ENCODE data around the gene ABCA10.

Gene ABCA10

DNA sequence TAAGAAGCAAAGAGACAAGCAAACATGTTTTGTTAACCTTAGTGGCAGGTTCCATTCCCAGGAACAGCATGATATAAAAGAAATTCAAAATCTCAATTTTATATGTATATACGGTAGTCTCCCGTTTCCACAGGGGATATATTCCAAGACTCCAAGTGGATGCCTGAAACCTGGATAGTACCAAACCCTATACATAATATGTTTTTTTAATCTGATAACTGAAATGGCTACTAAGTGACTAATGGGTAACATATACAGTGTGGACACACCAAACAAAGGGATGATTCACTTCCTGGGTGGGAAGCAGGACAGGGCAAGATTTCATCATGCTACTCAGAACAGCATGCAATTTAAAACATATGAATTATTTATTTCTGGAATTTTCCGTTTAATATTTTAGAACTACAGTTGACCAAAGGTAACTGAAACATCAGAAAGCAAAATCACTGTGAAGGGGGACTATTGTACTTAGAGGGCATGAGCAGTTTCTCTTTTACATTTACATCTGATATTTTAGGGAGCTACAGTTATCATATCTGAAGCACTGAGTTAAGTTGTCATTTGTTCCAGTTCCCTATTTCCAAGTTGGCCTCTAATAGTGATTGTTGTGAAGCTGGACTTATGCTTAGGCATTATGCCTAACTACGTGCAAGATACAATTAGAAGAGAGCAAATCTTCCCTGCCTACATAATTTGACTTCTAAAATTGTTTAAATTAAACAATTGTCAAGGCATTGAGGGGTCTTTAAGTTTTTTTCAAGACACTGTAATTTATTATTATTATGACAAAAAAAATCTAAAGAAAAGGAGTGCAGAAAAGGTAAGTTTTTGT is 52.8 kb downstream of the ABCA10 start:
- Histone ChIP-seq H3K27ac (ENCODE audit: extremely low read depth, low read depth, low read length) (no peak overlapping the region), H3K4me3 (ENCODE audit: low read depth, low read length) (no peak overlapping the region), H3K36me3 (ENCODE audit: control insufficient read depth in 2 of 2, insufficient read depth in 1 of 2, low read length in 2 of 2) (no peaks in the 10 kb centered on the region), H3K9me3 (ENCODE audit: control insufficient read depth, insufficient read depth, low read depth, low read length) (no peaks in the 10 kb centered on the region), H3K4me1 (ENCODE audit: control insufficient read depth, insufficient read depth, low read length) (peaks cover 9% of the 10 kb centered on the region)
- TF ChIP-seq OSR2 (tag by site-specific recombination; IDR thresholded peaks at IDR 0.05) = peak; percentile 24; the same call in 1 of the 2 replicates
- TF ChIP-seq, protein P1, sequence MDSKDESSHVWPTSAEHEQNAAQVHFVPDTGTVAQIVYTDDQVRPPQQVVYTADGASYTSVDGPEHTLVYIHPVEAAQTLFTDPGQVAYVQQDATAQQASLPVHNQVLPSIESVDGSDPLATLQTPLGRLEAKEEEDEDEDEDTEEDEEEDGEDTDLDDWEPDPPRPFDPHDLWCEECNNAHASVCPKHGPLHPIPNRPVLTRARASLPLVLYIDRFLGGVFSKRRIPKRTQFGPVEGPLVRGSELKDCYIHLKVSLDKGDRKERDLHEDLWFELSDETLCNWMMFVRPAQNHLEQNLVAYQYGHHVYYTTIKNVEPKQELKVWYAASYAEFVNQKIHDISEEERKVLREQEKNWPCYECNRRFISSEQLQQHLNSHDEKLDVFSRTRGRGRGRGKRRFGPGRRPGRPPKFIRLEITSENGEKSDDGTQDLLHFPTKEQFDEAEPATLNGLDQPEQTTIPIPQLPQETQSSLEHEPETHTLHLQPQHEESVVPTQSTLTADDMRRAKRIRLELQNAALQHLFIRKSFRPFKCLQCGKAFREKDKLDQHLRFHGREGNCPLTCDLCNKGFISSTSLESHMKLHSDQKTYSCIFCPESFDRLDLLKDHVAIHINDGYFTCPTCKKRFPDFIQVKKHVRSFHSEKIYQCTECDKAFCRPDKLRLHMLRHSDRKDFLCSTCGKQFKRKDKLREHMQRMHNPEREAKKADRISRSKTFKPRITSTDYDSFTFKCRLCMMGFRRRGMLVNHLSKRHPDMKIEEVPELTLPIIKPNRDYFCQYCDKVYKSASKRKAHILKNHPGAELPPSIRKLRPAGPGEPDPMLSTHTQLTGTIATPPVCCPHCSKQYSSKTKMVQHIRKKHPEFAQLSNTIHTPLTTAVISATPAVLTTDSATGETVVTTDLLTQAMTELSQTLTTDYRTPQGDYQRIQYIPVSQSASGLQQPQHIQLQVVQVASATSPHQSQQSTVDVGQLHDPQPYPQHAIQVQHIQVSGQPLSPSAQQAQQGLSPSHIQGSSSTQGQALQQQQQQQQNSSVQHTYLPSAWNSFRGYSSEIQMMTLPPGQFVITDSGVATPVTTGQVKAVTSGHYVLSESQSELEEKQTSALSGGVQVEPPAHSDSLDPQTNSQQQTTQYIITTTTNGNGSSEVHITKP (tag by site-specific recombination; IDR thresholded peaks at IDR 0.05) = peak; percentile 63
- no peak for TF ChIP-seq GLI2 (tag by site-specific recombination; IDR thresholded peaks at IDR 0.05; ENCODE audit: borderline replicate concordance, low read depth)
- no peak for TF ChIP-seq ZNF23 (tag by site-specific recombination; IDR thresholded peaks at IDR 0.05; ENCODE audit: borderline replicate concordance)
- no peak for TF ChIP-seq ZSCAN16 (tag by site-specific recombination; IDR thresholded peaks at IDR 0.05)
- TF ChIP-seq ZNF433 (tag by site-specific recombination; IDR thresholded peaks at IDR 0.05; ENCODE audit: low read depth) = no peak
- 0 out of 2 replicates have a peak, but pooled peaks have one; percentile 16 for TF ChIP-seq KLF1 (tag by site-specific recombination; IDR thresholded peaks at IDR 0.05)
- TF ChIP-seq, protein P2, sequence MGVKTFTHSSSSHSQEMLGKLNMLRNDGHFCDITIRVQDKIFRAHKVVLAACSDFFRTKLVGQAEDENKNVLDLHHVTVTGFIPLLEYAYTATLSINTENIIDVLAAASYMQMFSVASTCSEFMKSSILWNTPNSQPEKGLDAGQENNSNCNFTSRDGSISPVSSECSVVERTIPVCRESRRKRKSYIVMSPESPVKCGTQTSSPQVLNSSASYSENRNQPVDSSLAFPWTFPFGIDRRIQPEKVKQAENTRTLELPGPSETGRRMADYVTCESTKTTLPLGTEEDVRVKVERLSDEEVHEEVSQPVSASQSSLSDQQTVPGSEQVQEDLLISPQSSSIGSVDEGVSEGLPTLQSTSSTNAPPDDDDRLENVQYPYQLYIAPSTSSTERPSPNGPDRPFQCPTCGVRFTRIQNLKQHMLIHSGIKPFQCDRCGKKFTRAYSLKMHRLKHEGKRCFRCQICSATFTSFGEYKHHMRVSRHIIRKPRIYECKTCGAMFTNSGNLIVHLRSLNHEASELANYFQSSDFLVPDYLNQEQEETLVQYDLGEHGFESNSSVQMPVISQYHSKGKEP (tag by site-specific recombination; IDR thresholded peaks at IDR 0.05) = no peak
- TF ChIP-seq ZBTB20 (tag by site-specific recombination; IDR thresholded peaks at IDR 0.05) = peak; percentile 59; the same call in 1 of the 2 replicates
- 0 out of 2 replicates have a peak, but pooled peaks have one; percentile 22 for TF ChIP-seq ZNF660 (tag by site-specific recombination; IDR thresholded peaks at IDR 0.05)
- TF ChIP-seq ZFHX2 (tag by site-specific recombination; conservative IDR thresholded peaks at IDR 0.05) = no peak
- TF ChIP-seq FEZF1 (tag by site-specific recombination; IDR thresholded peaks at IDR 0.05) = peak; percentile 53; the same call in 1 of the 2 replicates
- TF ChIP-seq, protein P3, sequence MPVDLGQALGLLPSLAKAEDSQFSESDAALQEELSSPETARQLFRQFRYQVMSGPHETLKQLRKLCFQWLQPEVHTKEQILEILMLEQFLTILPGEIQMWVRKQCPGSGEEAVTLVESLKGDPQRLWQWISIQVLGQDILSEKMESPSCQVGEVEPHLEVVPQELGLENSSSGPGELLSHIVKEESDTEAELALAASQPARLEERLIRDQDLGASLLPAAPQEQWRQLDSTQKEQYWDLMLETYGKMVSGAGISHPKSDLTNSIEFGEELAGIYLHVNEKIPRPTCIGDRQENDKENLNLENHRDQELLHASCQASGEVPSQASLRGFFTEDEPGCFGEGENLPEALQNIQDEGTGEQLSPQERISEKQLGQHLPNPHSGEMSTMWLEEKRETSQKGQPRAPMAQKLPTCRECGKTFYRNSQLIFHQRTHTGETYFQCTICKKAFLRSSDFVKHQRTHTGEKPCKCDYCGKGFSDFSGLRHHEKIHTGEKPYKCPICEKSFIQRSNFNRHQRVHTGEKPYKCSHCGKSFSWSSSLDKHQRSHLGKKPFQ (tag by site-specific recombination; IDR thresholded peaks at IDR 0.05) = no peak
- TF ChIP-seq, protein P4, sequence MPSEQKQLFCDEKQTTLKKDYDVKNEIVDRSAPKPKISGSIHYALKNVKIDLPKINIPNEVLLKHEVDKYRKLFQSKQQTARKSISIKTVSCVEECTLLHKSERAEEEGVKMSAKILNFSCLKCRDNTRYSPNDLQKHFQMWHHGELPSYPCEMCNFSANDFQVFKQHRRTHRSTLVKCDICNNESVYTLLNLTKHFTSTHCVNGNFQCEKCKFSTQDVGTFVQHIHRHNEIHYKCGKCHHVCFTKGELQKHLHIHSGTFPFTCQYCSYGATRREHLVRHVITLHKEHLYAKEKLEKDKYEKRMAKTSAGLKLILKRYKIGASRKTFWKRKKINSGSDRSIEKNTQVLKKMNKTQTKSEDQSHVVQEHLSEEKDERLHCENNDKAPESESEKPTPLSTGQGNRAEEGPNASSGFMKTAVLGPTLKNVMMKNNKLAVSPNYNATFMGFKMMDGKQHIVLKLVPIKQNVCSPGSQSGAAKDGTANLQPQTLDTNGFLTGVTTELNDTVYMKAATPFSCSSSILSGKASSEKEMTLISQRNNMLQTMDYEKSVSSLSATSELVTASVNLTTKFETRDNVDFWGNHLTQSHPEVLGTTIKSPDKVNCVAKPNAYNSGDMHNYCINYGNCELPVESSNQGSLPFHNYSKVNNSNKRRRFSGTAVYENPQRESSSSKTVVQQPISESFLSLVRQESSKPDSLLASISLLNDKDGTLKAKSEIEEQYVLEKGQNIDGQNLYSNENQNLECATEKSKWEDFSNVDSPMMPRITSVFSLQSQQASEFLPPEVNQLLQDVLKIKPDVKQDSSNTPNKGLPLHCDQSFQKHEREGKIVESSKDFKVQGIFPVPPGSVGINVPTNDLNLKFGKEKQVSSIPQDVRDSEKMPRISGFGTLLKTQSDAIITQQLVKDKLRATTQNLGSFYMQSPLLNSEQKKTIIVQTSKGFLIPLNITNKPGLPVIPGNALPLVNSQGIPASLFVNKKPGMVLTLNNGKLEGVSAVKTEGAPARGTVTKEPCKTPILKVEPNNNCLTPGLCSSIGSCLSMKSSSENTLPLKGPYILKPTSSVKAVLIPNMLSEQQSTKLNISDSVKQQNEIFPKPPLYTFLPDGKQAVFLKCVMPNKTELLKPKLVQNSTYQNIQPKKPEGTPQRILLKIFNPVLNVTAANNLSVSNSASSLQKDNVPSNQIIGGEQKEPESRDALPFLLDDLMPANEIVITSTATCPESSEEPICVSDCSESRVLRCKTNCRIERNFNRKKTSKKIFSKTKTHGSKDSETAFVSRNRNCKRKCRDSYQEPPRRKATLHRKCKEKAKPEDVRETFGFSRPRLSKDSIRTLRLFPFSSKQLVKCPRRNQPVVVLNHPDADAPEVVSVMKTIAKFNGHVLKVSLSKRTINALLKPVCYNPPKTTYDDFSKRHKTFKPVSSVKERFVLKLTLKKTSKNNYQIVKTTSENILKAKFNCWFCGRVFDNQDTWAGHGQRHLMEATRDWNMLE (tag by site-specific recombination; conservative IDR thresholded peaks at IDR 0.05; ENCODE audit: low read depth) = peak; percentile 53
- no peak for TF ChIP-seq MEIS1 (CRISPR knock-in tag; IDR thresholded peaks at IDR 0.05; ENCODE audit: borderline replicate concordance)
- CTCF ChIA-PET = no interaction called here
- POLR2A ChIA-PET = no interaction called here
